Lung (tissue), 12 donors: Measurements from ENCODE around the gene C1QTNF9B. TPM values are rescaled to one million over a fixed set of nuclear protein-coding genes. Genes with fewer than 3 reads are reported as not detected.
A peak's percentile ranks its signal among the peaks of the same experiment; 100 is the strongest.

ENCODE experiments used
- ATAC-seq: fragments of 200-7000 bp; cut with Tn5 transposase; one replicate; pipeline ENCODE4 v1.9.1; 2020; ENCODE audit warnings: moderate number of reproducible peaks; ENCODE audit not compliant: insufficient read depth, low FRiP score
- DNase-seq, 3 donors: peaks; one replicate each; pipeline ENCODE4 v3.0.0-alpha.2; 2013 to 2017
- H3K27ac ChIP-seq, 2 donors: one replicate each; pipeline ENCODE4 v1.5.1; 2013; ENCODE audit warnings: mild to moderate bottlenecking in 2 of 2, moderate library complexity in 2 of 2, control low read depth in 1 of 2, inconsistent platforms in 1 of 2, low read depth in 1 of 2, low read length in 1 of 2
- H3K27me3 ChIP-seq, 3 donors: one replicate each; pipeline ENCODE4 v1.5.1; 2013; ENCODE audit warnings: low read length in 2 of 3; ENCODE audit not compliant: control insufficient read depth in 3 of 3, insufficient read depth in 3 of 3
- H3K36me3 ChIP-seq, 4 donors: one replicate each; pipeline ENCODE4 v1.5.1; 2013; ENCODE audit warnings: low read length in 4 of 4, mild to moderate bottlenecking in 1 of 4, moderate library complexity in 1 of 4; ENCODE audit not compliant: control insufficient read depth in 4 of 4, insufficient read depth in 4 of 4
- H3K4me1 ChIP-seq, 5 donors: one replicate each; pipeline ENCODE4 v1.5.1; 2013; ENCODE audit warnings: low read length in 5 of 5, mild to moderate bottlenecking in 2 of 5, moderate library complexity in 1 of 5; ENCODE audit not compliant: control insufficient read depth in 5 of 5, insufficient read depth in 5 of 5
- H3K4me3 ChIP-seq: one replicate; pipeline ENCODE4 v1.5.1; 2013; ENCODE audit warnings: mild to moderate bottlenecking, control low read depth, moderate library complexity
- H3K9ac ChIP-seq, 2 donors: one replicate each; pipeline ENCODE4 v1.5.1; 2013; ENCODE audit warnings: low read length in 2 of 2, control low read depth in 1 of 2; ENCODE audit not compliant: insufficient read depth in 1 of 2
- H3K9me3 ChIP-seq, 4 donors: one replicate each; pipeline ENCODE4 v1.5.1; 2013; ENCODE audit warnings: low read length in 3 of 4, mild to moderate bottlenecking in 1 of 4, moderate library complexity in 1 of 4; ENCODE audit not compliant: control insufficient read depth in 4 of 4, insufficient read depth in 3 of 4
- WGBS, 2 donors: extraction: QIAGEN DNeasy Blood & Tissue Kit; methylation state at CpG; one replicate each; pipeline ENCODE4 v1.1.7; 2013; 5-methylcytosine and 5-hydroxymethylcytosine counted together
- polyA plus RNA-seq, 2 donors: library from polyadenylated mRNA; stranded (reverse); fragments of 200-250 nt; gene quantifications; one replicate each; pipeline ENCODE4 v1.2.1, GENCODE V29; 2013
- total RNA-seq, 2 donors: library from RNA; depleted of rRNA in 1 of 2; stranded (reverse); fragments of >200 nt in 1 of 2; gene quantifications; one replicate each; pipeline ENCODE4 v1.2.1, GENCODE V29; 2014 to 2021
- TF ChIP-seq, protein P1 (sequence below): IDR thresholded peaks from 2 replicates; pipeline ENCODE4 v1.5.1; 2012; ENCODE audit warnings: mild to moderate bottlenecking; ENCODE audit errors: control extremely low read depth, extremely low read depth
- donor health status: control.
- donor health status: control.
- donor health status: Bipolar disorder and iron deficiency.
- donor health status: healthy.
- donor health status: DM: yes; HTN: yes; CAD: no.

The C1QTNF9B gene
- total and polyA plus RNA-seq, 4 donors, result 0.21 TPM; not detected in 3

DNA sequence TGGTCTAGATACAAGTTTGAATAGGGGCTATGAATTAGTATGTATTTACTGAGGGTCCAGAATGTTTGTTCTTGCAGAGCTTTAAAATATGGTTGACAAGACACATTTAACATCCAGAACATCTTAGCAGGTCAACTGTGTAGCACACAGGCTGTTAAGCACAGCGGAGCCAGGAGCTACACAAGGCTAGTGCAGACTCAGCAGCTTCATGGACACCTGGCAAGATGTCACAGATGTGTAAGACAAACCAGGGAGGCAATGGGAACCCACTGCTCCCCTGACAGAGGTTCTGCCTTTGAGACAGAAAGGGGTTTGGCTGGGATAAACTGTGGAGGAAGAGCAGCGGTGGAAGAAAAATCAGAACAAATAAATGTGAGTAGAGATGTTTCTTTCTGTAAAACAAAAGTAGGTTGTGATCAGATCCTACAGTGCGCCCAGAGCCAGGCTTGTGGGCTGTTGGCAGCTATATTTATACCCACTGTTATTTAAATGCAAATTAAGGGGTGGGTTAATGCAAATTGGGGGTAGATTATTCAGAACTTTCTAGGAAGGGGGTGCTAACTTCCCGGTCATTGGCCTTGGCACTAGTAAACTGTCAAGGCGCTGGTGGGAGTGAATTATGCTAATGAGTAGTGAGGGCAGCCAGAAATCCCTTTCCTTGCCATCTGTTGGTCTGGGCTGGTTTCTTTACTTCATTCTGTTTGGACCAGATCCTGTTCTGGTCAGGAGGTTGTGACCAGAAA, 41.1 kb downstream of the C1QTNF9B start:
- H3K4me3 ChIP-seq, result no peak overlapping the region
- DNase-seq, result no peak
- H3K9me3 ChIP-seq, result no peaks in the 10 kb centered on the region
- WGBS, 2 donors, result 86 to 93% methylated on average over 5 of the region's 5 CpGs
- no peak for ATAC-seq
- H3K36me3 ChIP-seq, result peaks cover 3 to 12% (median 5%) of the 10 kb centered on the region in 4 donors
- no peaks in the 10 kb centered on the region for H3K27me3 ChIP-seq
- H3K9ac ChIP-seq, result no peak overlapping the region
- H3K4me1 ChIP-seq, result peaks cover 0 to 1% (median 0%) of the 10 kb centered on the region in 5 donors
- H3K27ac ChIP-seq, result no peak overlapping the region
- TF ChIP-seq, protein P1, sequence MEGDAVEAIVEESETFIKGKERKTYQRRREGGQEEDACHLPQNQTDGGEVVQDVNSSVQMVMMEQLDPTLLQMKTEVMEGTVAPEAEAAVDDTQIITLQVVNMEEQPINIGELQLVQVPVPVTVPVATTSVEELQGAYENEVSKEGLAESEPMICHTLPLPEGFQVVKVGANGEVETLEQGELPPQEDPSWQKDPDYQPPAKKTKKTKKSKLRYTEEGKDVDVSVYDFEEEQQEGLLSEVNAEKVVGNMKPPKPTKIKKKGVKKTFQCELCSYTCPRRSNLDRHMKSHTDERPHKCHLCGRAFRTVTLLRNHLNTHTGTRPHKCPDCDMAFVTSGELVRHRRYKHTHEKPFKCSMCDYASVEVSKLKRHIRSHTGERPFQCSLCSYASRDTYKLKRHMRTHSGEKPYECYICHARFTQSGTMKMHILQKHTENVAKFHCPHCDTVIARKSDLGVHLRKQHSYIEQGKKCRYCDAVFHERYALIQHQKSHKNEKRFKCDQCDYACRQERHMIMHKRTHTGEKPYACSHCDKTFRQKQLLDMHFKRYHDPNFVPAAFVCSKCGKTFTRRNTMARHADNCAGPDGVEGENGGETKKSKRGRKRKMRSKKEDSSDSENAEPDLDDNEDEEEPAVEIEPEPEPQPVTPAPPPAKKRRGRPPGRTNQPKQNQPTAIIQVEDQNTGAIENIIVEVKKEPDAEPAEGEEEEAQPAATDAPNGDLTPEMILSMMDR, result no peak

DNA sequence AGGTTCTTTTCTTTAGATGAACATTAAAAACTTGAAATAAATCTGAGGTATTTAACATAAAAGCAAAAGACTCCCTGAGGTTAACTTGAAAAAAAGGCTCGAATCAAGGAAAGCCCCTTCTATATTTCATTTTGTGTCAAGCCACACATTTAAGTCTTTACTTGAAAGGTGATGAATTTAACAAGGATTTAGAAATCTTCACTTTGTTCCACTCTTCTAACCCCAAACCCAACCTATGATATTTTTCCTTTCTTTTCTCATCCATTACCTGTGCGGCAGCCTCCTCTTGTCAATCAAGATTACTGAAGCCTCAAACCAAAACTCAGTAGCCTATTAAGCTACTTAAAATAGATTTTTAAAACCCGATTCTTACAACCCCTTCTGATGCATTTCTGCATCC, 41.9 kb downstream of the C1QTNF9B start:
- H3K27me3 ChIP-seq, result no peaks in the 10 kb centered on the region
- H3K4me1 ChIP-seq, result peaks cover 0 to 3% (median 0%) of the 10 kb centered on the region in 5 donors
- H3K27ac ChIP-seq, result no peak overlapping the region
- no peak overlapping the region for H3K9ac ChIP-seq
- 94 to 95% methylated on average over 3 of the region's 3 CpGs for WGBS, 2 donors
- peaks cover 2 to 7% (median 5%) of the 10 kb centered on the region in 4 donors for H3K36me3 ChIP-seq
- DNase-seq, result no peak
- H3K9me3 ChIP-seq, result no peaks in the 10 kb centered on the region
- no peak for ATAC-seq
- TF ChIP-seq, protein P1, result no peak
- H3K4me3 ChIP-seq, result no peak overlapping the region

DNA sequence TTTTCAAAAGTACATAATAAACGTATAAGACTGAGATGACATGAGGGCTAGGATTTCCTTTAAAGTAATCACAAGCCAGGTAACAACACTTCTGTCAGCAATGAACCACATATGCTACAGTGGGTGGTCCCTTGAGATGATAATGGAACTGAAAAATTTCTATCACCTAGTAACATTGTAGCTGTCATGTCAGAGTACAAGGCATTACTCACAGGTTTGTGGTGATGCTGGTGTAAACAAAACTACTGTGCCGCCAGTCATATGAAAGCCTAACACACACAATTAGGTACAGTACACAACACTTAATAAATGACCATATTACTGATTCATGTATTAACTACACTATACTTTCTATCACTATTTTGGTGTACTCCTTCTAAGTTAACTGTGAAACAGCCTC, 45.0 kb downstream of the C1QTNF9B start:
- no peak overlapping the region for H3K27ac ChIP-seq
- TF ChIP-seq, protein P1, result no peak
- H3K4me3 ChIP-seq, result no peak overlapping the region
- WGBS, 2 donors, result 50 to 86% methylated on average over 2 of the region's 2 CpGs
- H3K9ac ChIP-seq, result no peak overlapping the region
- ATAC-seq, result no peak
- H3K27me3 ChIP-seq, result no peaks in the 10 kb centered on the region
- DNase-seq, result no peak
- no peaks in the 10 kb centered on the region for H3K9me3 ChIP-seq
- peaks cover 0 to 6% (median 0%) of the 10 kb centered on the region in 5 donors for H3K4me1 ChIP-seq
- H3K36me3 ChIP-seq, result peaks cover 2 to 13% (median 4%) of the 10 kb centered on the region in 4 donors

DNA sequence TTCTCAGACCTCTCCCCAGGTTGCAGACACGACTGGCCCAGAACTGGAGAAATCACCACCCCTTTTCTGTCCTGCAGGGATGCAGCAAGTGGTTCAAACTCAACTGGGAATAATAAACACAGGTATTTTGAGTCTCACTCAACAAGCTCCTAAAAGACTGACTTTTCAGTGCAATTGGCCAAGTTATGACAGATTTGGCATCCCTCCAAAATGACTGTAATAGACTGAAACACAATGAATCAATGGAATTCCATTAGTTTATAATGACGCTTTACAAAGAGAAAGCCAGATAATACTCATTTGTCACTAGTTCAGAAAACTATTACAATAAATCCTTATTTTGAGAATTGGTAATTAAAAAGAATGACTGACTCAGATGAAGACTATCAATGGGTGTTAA, 46.2 kb downstream of the C1QTNF9B start:
- TF ChIP-seq, protein P1, result no peak
- Histone ChIP-seq H3K4me3 (no peak overlapping the region), H3K27me3 (no peaks in the 10 kb centered on the region), H3K9ac (no peak overlapping the region), H3K27ac (no peak overlapping the region), H3K4me1 (peaks cover 0 to 6% (median 0%) of the 10 kb centered on the region in 5 donors), H3K36me3 (peaks cover 2 to 13% (median 3%) of the 10 kb centered on the region in 4 donors), H3K9me3 (no peaks in the 10 kb centered on the region)
- WGBS, 2 donors, result 84 to 91% methylated on average over 2 of the region's 2 CpGs
- DNase-seq (peak in 2 of 3 donors; percentile 22 to 31), ATAC-seq (no peak)
